NT2/D1 (cell line): ENCODE data around the gene CAB39.

Source experiments
- DNase-seq: peaks from one replicate; pipeline ENCODE4 v3.0.0-alpha.2; 2011; ENCODE audit warnings: low read depth, low spot score
- H3K27me3 ChIP-seq: 2 replicates; pipeline ENCODE4 v1.6.0; 2011; ENCODE audit warnings: mild to moderate bottlenecking; ENCODE audit not compliant: insufficient read length, insufficient read depth
- H3K36me3 ChIP-seq: 2 replicates; pipeline ENCODE4 v1.6.1; 2011; ENCODE audit warnings: mild to moderate bottlenecking, low read length, mixed read lengths; ENCODE audit not compliant: insufficient read depth, insufficient read length
- H3K4me1 ChIP-seq: 2 replicates; pipeline ENCODE4 v1.5.1; 2011; ENCODE audit not compliant: insufficient read depth, insufficient read length
- H3K4me3 ChIP-seq: 2 replicates; pipeline ENCODE4 v1.5.1; 2011; ENCODE audit warnings: low read depth; ENCODE audit not compliant: insufficient read length
- H3K9ac ChIP-seq: 2 replicates; pipeline ENCODE4 v1.6.0; 2011; ENCODE audit warnings: low read depth; ENCODE audit not compliant: insufficient read length
- H3K9me3 ChIP-seq: 2 replicates; pipeline ENCODE4 v1.5.1; 2011; ENCODE audit warnings: mild to moderate bottlenecking, low read length; ENCODE audit not compliant: insufficient read depth
- SUZ12 ChIP-seq: IDR thresholded peaks from 2 replicates; pipeline ENCODE4 v1.6.1; 2011; ENCODE audit not compliant: insufficient read length, insufficient read depth; ENCODE audit errors: extremely low read depth
- YY1 ChIP-seq: IDR thresholded peaks from 2 replicates; pipeline ENCODE4 v1.6.1; 2011; ENCODE audit not compliant: insufficient read length, insufficient read depth
- ZNF274 ChIP-seq: IDR thresholded peaks from 2 replicates; pipeline ENCODE4 v1.6.1; 2011; ENCODE audit warnings: mild to moderate bottlenecking, low read depth, low read length

The CAB39 gene

GRCh38 chr2:230821991-230822520 is 109.4 kb downstream of the CAB39 start:
- TF ChIP-seq ZNF274, result no peak
- TF ChIP-seq SUZ12, result no peak
- TF ChIP-seq YY1, result no peak
- DNase-seq, result no peak
- Histone ChIP-seq H3K4me1 (peaks cover 4% of the 10 kb centered on the region), H3K4me3 (no peak overlapping the region), H3K36me3 (peaks cover 28% of the 10 kb centered on the region), H3K9me3 (no peaks in the 10 kb centered on the region), H3K27me3 (no peaks in the 10 kb centered on the region), H3K9ac (no peak overlapping the region)

GRCh38 chr2:230823264-230823964 is 110.8 kb downstream of the CAB39 start:
- Histone ChIP-seq H3K9me3 (no peaks in the 10 kb centered on the region), H3K36me3 (peaks cover 15% of the 10 kb centered on the region), H3K4me3 (no peak overlapping the region), H3K4me1 (peaks cover 4% of the 10 kb centered on the region), H3K9ac (no peak overlapping the region), H3K27me3 (no peaks in the 10 kb centered on the region)
- TF ChIP-seq YY1 (no peak), SUZ12 (no peak), ZNF274 (no peak)
- no peak for DNase-seq

GRCh38 chr2:230824406-230824978 is 111.8 kb downstream of the CAB39 start:
- Histone ChIP-seq H3K4me1 (peaks cover 4% of the 10 kb centered on the region), H3K9me3 (0 out of 2 replicates have a peak, but pooled peaks cover 2% of the 10 kb centered on the region), H3K4me3 (no peak overlapping the region), H3K27me3 (no peaks in the 10 kb centered on the region), H3K36me3 (peaks cover 6% of the 10 kb centered on the region), H3K9ac (no peak overlapping the region)
- peak; percentile 90 for DNase-seq
- TF ChIP-seq ZNF274, result no peak
- TF ChIP-seq SUZ12, result no peak
- TF ChIP-seq YY1, result no peak

- H3K36me3 ChIP-seq, result peaks cover 3% of the 10 kb centered on the region
- peaks cover 4% of the 10 kb centered on the region for H3K4me1 ChIP-seq
- no peak overlapping the region for H3K9ac ChIP-seq
- no peaks in the 10 kb centered on the region for H3K27me3 ChIP-seq
- peaks cover 10% of the 10 kb centered on the region; the same call in 1 of the 2 replicates for H3K9me3 ChIP-seq
- DNase-seq, result no peak
- no peak overlapping the region for H3K4me3 ChIP-seq
- no peak for TF ChIP-seq ZNF274
- no peak for TF ChIP-seq SUZ12
- TF ChIP-seq YY1, result no peak
Measured at GRCh38 chr2:230825354-230825753, 112.7 kb downstream of the CAB39 start.

- DNase-seq, result no peak
- TF ChIP-seq YY1 (no peak), SUZ12 (no peak), ZNF274 (no peak)
- no peaks in the 10 kb centered on the region for H3K4me1 ChIP-seq
Measured at GRCh38 chr2:230827774-230828271, 115.2 kb downstream of the CAB39 start.

GRCh38 chr2:230828272-230828961 is 115.8 kb downstream of the CAB39 start:
- Histone ChIP-seq H3K4me3 (no peak overlapping the region), H3K9ac (no peak overlapping the region)

More at GRCh38 chr2:230827774-230828271, 115.2 kb downstream of the CAB39 start:
- Histone ChIP-seq H3K9me3 (peaks cover 10% of the 10 kb centered on the region; the same call in 1 of the 2 replicates), H3K4me3 (no peak overlapping the region), H3K27me3 (no peaks in the 10 kb centered on the region), H3K9ac (no peak overlapping the region), H3K36me3 (no peaks in the 10 kb centered on the region)

GRCh38 chr2:230829293-230829692 is 116.7 kb downstream of the CAB39 start:
- no peaks in the 10 kb centered on the region for H3K27me3 ChIP-seq

More at GRCh38 chr2:230828272-230828961, 115.8 kb downstream of the CAB39 start:
- no peak for DNase-seq
- H3K36me3 ChIP-seq, result no peaks in the 10 kb centered on the region
- TF ChIP-seq ZNF274, result no peak
- TF ChIP-seq SUZ12, result no peak
- TF ChIP-seq YY1, result no peak
- peaks cover 10% of the 10 kb centered on the region; the same call in 1 of the 2 replicates for H3K9me3 ChIP-seq
- H3K27me3 ChIP-seq, result no peaks in the 10 kb centered on the region
- H3K4me1 ChIP-seq, result no peaks in the 10 kb centered on the region

More at GRCh38 chr2:230829293-230829692, 116.7 kb downstream of the CAB39 start:
- TF ChIP-seq YY1 (no peak), SUZ12 (no peak), ZNF274 (no peak)
- Histone ChIP-seq H3K9me3 (peaks cover 10% of the 10 kb centered on the region; the same call in 1 of the 2 replicates), H3K4me1 (no peaks in the 10 kb centered on the region), H3K36me3 (no peaks in the 10 kb centered on the region), H3K4me3 (no peak overlapping the region), H3K9ac (no peak overlapping the region)
- DNase-seq, result no peak
